Heart right ventricle (tissue), 16 donors: ENCODE data around the gene MYO3B. TPM values are rescaled to one million over a fixed set of nuclear protein-coding genes. Genes with fewer than 3 reads are reported as not detected.

Source experiments
- ATAC-seq, 8 donors: fragments of 200-7000 bp; cut with Tn5 transposase; one replicate each; pipeline ENCODE4 v1.9.1; 2020; ENCODE audit warnings: mild to moderate bottlenecking in 8 of 8, moderate library complexity in 8 of 8, moderate number of reproducible peaks in 1 of 8
- DNase-seq, 2 donors: peaks; one replicate each; pipeline ENCODE4 v3.0.0-alpha.2; 2020
- H3K27ac ChIP-seq, 10 donors: fragments of 200-600 bp; sonication (generic) in 2 of 10; one replicate each; pipeline versions ENCODE4 v1.5.0 to v1.8.0; 2020 to 2022; ENCODE audit warnings: mild to moderate bottlenecking in 3 of 10
- H3K27me3 ChIP-seq, 7 donors: fragments of 200-600 bp; one replicate each; pipeline ENCODE4 v1.8.0; 2021 to 2022; ENCODE audit warnings: mild to moderate bottlenecking in 2 of 7
- H3K36me3 ChIP-seq, 9 donors: fragments of 200-600 bp; sonication (generic) in 1 of 9; one replicate each; pipeline versions ENCODE4 v1.5.0 to v1.8.0; 2020 to 2022; ENCODE audit warnings: mild to moderate bottlenecking in 2 of 9
- H3K4me1 ChIP-seq, 9 donors: fragments of 200-600 bp; sonication (generic) in 1 of 9; one replicate each; pipeline versions ENCODE4 v1.5.0 to v1.8.0; 2020 to 2022; ENCODE audit warnings: mild to moderate bottlenecking in 4 of 9
- H3K4me3 ChIP-seq, 10 donors: fragments of 200-600 bp; sonication (generic) in 2 of 10; one replicate each; pipeline versions ENCODE4 v1.5.0 to v1.8.0; 2020 to 2022; ENCODE audit warnings: mild to moderate bottlenecking in 7 of 10, moderate library complexity in 2 of 10
- H3K9me3 ChIP-seq, 11 donors: fragments of 200-600 bp in 10 of 11; sonication (generic) in 2 of 11; one replicate each; pipeline versions ENCODE4 v1.5.0 to v1.8.0; 2013 to 2022; ENCODE audit warnings: mild to moderate bottlenecking in 2 of 11, control low read depth in 1 of 11, moderate library complexity in 1 of 11
- WGBS, 2 donors: extraction: QIAGEN DNeasy Blood & Tissue Kit; methylation state at CpG; one replicate each; pipeline ENCODE4 v1.1.7; 2013; ENCODE audit warnings: inconsistent platforms in 1 of 2; 5-methylcytosine and 5-hydroxymethylcytosine counted together
- intact Hi-C, 10 donors: fragments of 100-400 bp; cut with DNase I; formaldehyde crosslinking; loops; one replicate each; pipeline versions ENCODE4 v1.11.1 to v1.14.2; 2022
- polyA plus RNA-seq, 2 donors: library from polyadenylated mRNA; stranded (reverse); fragments of 200-250 nt; gene quantifications; one replicate each; pipeline ENCODE4 v1.2.3, GENCODE V29; 2013
- total RNA-seq, 10 donors: library from RNA; stranded (reverse); fragmentation: NEBNext Ultra II Directional in 3 of 10; extraction: Animal tissue kit (Norgen Biotek cat#: 25700) in 3 of 10; gene quantifications; one replicate each; pipeline versions ENCODE4 v1.2.1 to v1.2.4, GENCODE V29; 2021 to 2023
- TF ChIP-seq, protein P1 (sequence below), 9 donors: fragments of 200-600 bp; sonication (generic) in 2 of 9; IDR thresholded peaks; one replicate each; pipeline versions ENCODE4 v1.5.0 to v1.8.0; 2021 to 2022; ENCODE audit warnings: antibody characterized with exemption in 9 of 9, mild to moderate bottlenecking in 5 of 9, moderate library complexity in 1 of 9
- donor health status: Arrhythmogenic right ventricular cardiomyopathy.
- donor health status: ischemic (EF 13 %, LVEDD 7.1; RV severe dilation, severe dysfunction).
- donor health status: healthy with polysubstance abuse.
- donor health status: DM: no; HTN: yes; CAD: no.
- donor health status: DM: no; HTN: no; CAD: no.
- donor health status: ischemic (EF 25% LVEDD 6.9; RV normal size, moderate dysfunction).
- donor health status: ischemic (EF 25% LVEDD 5.7; RV mildly dilated, moderate dysfunction).
- donor health status: healthy.
- donor health status: DM: yes; HTN: yes; CAD: no.
- donor health status: Ischemic cardiomyopathy.
- donor health status: ischemic (EF 35%, LVEDD 5.7; RV mildly dilated, moderate dysfunction).
- donor health status: nonischemic (EF 11% LVEDD 7.7; RV severe dilation, severe dysfunction).
- donor health status: DM: yes; HTN: yes; CAD: no.
- donor health status: PGD.
- donor health status: ischemic (EF 29% LVEDD 5.4; RV normal size, mild dysfunction).
- donor health status: nonischemic (EF 23%, LVEDD 6.1; RV moderate dilation, normal function).

Gene MYO3B
- total and polyA plus RNA-seq, 12 donors = 0.05 to 0.21 (median 0.09) TPM; not detected in 8

DNA sequence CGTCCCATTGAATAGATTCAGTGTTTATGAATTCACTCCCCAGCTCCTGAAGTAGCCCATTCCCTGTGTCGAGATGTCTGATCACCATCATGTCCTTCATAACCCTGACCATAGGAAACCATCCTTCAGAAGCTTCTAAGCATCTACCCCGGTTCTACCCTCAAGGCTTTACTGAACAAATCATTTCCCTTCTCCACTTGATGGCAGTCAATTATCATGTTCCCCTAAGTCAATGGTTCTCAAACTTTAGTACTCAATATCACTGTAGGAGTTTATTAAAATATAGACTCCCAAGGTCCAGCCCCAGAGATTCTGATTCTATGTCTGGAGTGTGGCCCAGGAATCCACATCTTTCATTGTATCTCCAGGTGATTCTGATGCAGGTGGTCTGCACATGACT, 308.8 kb downstream of the MYO3B start:
- WGBS, 2 donors = 74 to 91% methylated on average over 3 of the region's 3 CpGs
- H3K27me3 ChIP-seq = no peaks in the 10 kb centered on the region
- intact Hi-C loops = loop anchor here (1.0 to 10.0 kb wide), 5 partner anchors 228 to 328 kb away; partner anchors contain the start of gene SP5 (in 1 of the 10)
- H3K9me3 ChIP-seq = no peaks in the 10 kb centered on the region
- TF ChIP-seq, protein P1, sequence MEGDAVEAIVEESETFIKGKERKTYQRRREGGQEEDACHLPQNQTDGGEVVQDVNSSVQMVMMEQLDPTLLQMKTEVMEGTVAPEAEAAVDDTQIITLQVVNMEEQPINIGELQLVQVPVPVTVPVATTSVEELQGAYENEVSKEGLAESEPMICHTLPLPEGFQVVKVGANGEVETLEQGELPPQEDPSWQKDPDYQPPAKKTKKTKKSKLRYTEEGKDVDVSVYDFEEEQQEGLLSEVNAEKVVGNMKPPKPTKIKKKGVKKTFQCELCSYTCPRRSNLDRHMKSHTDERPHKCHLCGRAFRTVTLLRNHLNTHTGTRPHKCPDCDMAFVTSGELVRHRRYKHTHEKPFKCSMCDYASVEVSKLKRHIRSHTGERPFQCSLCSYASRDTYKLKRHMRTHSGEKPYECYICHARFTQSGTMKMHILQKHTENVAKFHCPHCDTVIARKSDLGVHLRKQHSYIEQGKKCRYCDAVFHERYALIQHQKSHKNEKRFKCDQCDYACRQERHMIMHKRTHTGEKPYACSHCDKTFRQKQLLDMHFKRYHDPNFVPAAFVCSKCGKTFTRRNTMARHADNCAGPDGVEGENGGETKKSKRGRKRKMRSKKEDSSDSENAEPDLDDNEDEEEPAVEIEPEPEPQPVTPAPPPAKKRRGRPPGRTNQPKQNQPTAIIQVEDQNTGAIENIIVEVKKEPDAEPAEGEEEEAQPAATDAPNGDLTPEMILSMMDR (IDR thresholded peaks at IDR 0.05) = peak in 7 of 9 donors; percentile 28 to 59 (median 42)
- H3K4me1 ChIP-seq = no peaks in the 10 kb centered on the region
- no peak overlapping the region for H3K27ac ChIP-seq
- ATAC-seq (no peak), DNase-seq (no peak)
- H3K4me3 ChIP-seq = no peak overlapping the region
- no peaks in the 10 kb centered on the region for H3K36me3 ChIP-seq

DNA sequence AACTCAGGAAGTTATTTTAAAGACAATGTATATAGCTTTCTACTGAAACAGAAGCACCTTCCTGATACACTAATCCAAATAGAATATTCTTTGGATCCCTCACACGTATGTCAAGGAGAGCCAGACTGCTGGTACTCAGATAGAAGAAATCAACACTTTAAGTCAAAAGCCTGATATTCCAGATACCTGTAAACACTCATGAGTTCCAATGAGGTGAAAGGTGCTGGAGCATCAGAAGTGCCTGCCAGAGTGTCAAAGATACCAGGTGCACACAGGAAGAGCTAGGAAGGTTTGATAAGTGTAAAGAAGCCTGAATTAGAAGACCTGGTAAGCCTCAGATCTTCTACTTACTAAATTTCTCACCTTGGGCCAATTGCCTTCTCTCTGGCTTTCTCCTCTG, 310.9 kb downstream of the MYO3B start:
- ATAC-seq = no peak
- Histone ChIP-seq H3K4me1 (no peaks in the 10 kb centered on the region), H3K27me3 (no peaks in the 10 kb centered on the region), H3K27ac (no peak overlapping the region), H3K9me3 (no peaks in the 10 kb centered on the region), H3K4me3 (no peak overlapping the region), H3K36me3 (no peaks in the 10 kb centered on the region)
- WGBS, 2 donors = 70 to 82% methylated on average over 1 of the region's 1 CpG
- TF ChIP-seq, protein P1 (IDR thresholded peaks at IDR 0.05) = no peak
- no peak for DNase-seq
- intact Hi-C loops = loop anchor here in 6 of 10 donors (5.0 to 10.0 kb wide), 2 partner anchors 226 to 323 kb away; partner anchors contain the start of gene SP5 (in 1 of the 6)

DNA sequence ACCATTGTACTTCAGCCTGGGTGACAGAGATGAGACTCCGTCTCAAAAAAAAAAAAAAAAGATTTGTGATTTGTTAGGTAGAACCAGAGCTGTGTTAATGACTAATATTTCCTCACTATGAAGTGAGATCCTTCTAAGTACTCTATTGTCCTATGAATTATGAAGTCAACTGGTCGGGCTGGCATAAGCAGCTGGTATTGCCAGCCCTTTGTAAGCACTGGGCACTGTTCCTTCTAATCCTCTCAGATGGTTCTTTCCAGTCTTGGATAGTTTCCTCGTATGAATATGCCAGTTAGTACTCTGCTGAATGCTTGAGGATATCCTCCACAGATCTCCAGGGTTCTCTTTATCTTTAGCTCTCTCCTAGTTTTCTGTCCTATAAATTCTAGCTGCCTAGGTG, 314.1 kb downstream of the MYO3B start:
- DNase-seq = no peak
- Histone ChIP-seq H3K4me1 (peaks cover 0 to 5% (median 0%) of the 10 kb centered on the region in 9 donors), H3K4me3 (no peak overlapping the region), H3K27me3 (peaks cover 0 to 12% (median 6%) of the 10 kb centered on the region in 7 donors), H3K27ac (no peak overlapping the region), H3K36me3 (no peaks in the 10 kb centered on the region), H3K9me3 (no peaks in the 10 kb centered on the region)
- intact Hi-C loops = loop anchor here in 2 of 10 donors (5.0 to 10.0 kb wide), 2 partner anchors 215 to 223 kb away; partner anchors contain the start of gene SP5 (in 1 of the 2)
- no peak for ATAC-seq
- TF ChIP-seq, protein P1 (IDR thresholded peaks at IDR 0.05) = no peak
- WGBS, 2 donors = 80 to 83% methylated on average over 3 of the region's 3 CpGs

DNA sequence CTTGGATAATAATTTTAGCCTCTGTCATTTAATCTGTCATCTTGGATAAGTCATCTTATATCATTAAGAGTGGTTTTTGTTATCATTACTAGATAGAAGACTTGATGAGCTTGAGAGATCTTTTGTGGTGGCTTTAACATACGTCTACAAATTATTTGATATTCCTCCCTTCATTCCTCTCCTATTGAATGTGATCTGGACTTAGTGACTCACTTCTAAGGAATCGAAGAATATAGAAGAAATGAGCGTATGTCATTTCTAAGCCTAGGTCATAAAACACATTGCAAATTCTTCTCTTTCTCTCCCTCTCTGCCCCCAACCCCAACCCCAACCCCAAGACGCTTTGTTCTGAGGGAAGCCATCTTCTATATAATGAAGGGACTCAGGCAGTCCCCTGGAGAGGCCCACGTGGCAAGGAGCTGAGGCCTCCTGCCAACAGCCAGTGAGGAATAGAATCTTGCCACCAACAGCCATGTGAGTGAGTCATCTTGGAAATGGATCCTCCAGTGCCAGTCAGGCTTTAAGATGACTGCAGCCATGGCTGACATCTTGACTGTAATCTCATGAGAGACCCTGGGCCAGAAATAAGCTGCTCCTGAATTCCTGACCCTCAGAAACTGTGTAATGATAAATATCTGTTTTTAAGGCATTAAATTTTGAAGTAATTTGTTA, 315.6 kb downstream of the MYO3B start:
- intact Hi-C loops = loop anchor here in 2 of 10 donors (5.0 to 10.0 kb wide), 2 partner anchors 214 to 221 kb away; partner anchors contain the start of gene SP5 (in 1 of the 2)
- TF ChIP-seq, protein P1 (IDR thresholded peaks at IDR 0.05) = no peak
- 87 to 91% methylated on average over 5 of the region's 5 CpGs for WGBS, 2 donors
- peaks cover 0 to 5% (median 0%) of the 10 kb centered on the region in 9 donors for H3K4me1 ChIP-seq
- no peaks in the 10 kb centered on the region for H3K9me3 ChIP-seq
- ATAC-seq = no peak
- no peak for DNase-seq
- H3K27me3 ChIP-seq = peaks cover 0 to 12% (median 6%) of the 10 kb centered on the region in 7 donors
- no peak overlapping the region for H3K4me3 ChIP-seq
- no peaks in the 10 kb centered on the region for H3K36me3 ChIP-seq
- no peak overlapping the region for H3K27ac ChIP-seq
